Hippocampal formation (tissue), 2 donors: ENCODE measurements around the gene MAZ.
"Not testable (repeated sequence)": the region's sequence is repeated elsewhere in the genome, so short reads cannot be mapped to it uniquely, and the experiment has no call there.

ENCODE experiments used
- DNase-seq, 2 donors: peaks; one replicate each; lab custom pipeline; 2025; lab: John Stamatoyannopoulos, UW

The MAZ gene

GRCh38 chr16:29825145-29826044 lies 19.1 kb downstream of the MAZ start:
- DNase-seq: peak; percentile 29 to 43

GRCh38 chr16:29826342-29826695 lies 20.0 kb downstream of the MAZ start:
- no peak for DNase-seq

GRCh38 chr16:29830774-29831173 lies 24.4 kb downstream of the MAZ start:
- DNase-seq: no peak

GRCh38 chr16:29831490-29831889 lies 25.2 kb downstream of the MAZ start:
- DNase-seq: no peak

- not testable (repeated sequence) for DNase-seq
These were observed 26.9 kb downstream of the MAZ start for GRCh38 chr16:29833219-29833618.

GRCh38 chr16:29834079-29834478 lies 27.8 kb downstream of the MAZ start:
- DNase-seq: no peak

- DNase-seq: no peak
These were observed 29.6 kb downstream of the MAZ start for GRCh38 chr16:29835926-29836325.

GRCh38 chr16:29836623-29837022 lies 30.3 kb downstream of the MAZ start:
- no peak for DNase-seq

- DNase-seq: no peak
These were observed 31.5 kb downstream of the MAZ start for GRCh38 chr16:29837841-29838240.

- no peak for DNase-seq
These were observed 33.5 kb downstream of the MAZ start for GRCh38 chr16:29839822-29840221.

GRCh38 chr16:29840240-29840639 lies 33.9 kb downstream of the MAZ start:
- DNase-seq: no peak

GRCh38 chr16:29841631-29842030 lies 35.3 kb downstream of the MAZ start:
- no peak for DNase-seq

GRCh38 chr16:29842732-29843346 lies 36.5 kb downstream of the MAZ start:
- no peak for DNase-seq

GRCh38 chr16:29843931-29844330 lies 37.6 kb downstream of the MAZ start:
- DNase-seq: no peak

- DNase-seq: no peak
These were observed 38.4 kb downstream of the MAZ start for GRCh38 chr16:29844575-29845331.

GRCh38 chr16:29845656-29846055 lies 39.3 kb downstream of the MAZ start:
- DNase-seq: no peak

- peak in 1 of 2 donors; percentile 57 for DNase-seq
These were observed 42.3 kb downstream of the MAZ start for GRCh38 chr16:29848420-29849297.

GRCh38 chr16:29849505-29849904 lies 43.2 kb downstream of the MAZ start:
- no peak for DNase-seq

GRCh38 chr16:29850998-29851397 lies 44.7 kb downstream of the MAZ start:
- no peak for DNase-seq

GRCh38 chr16:29852654-29853053 lies 46.3 kb downstream of the MAZ start:
- DNase-seq: no peak

GRCh38 chr16:29854520-29855100 lies 48.3 kb downstream of the MAZ start:
- no peak for DNase-seq
